Measurements from ENCODE around the gene KIF2A. TPM values are rescaled to one million over a fixed set of nuclear protein-coding genes. Genes with fewer than 3 reads are reported as not detected.

Gene KIF2A
- total RNA-seq, 1 experiment from 2014 or later = 81.4 TPM

GRCh38 chr5:62268234-62268633 lies 37.8 kb upstream of the KIF2A start:
- H3K36me3 Mint-ChIP-seq (ENCODE audit: insufficient read depth, unreplicated experiment) = peaks cover 6% of the 10 kb centered on the region
- no peak for TF ChIP-seq CTCF (IDR thresholded peaks at IDR 0.05; ENCODE audit: unreplicated experiment)
- H3K4me3 Mint-ChIP-seq (ENCODE audit: low read depth, unreplicated experiment) = peak overlapping the region; percentile 55
- intact Hi-C loops (cut with micrococcal nuclease; ENCODE audit: unreplicated experiment) = loop anchor here (5.0 kb wide), 2 partner anchors 36 to 39 kb away; partner anchors contain the start of gene KIF2A
- CTCF ChIA-PET = interaction anchor here (0.6 to 1.0 kb wide), 5 partner anchors 9 to 86 kb away, joined by 3 to 6 read pairs (median 4); partner anchors contain the start of gene KIF2A
- peak; percentile 77 for DNase-seq
- H3K27me3 Mint-ChIP-seq (ENCODE audit: unreplicated experiment) = no peaks in the 10 kb centered on the region
- BruUV-seq (replicated peaks) = no TSS peak
- H3K4me1 Mint-ChIP-seq (ENCODE audit: low read depth, unreplicated experiment) = peaks cover 71% of the 10 kb centered on the region
- no peaks in the 10 kb centered on the region for H3K9me3 Mint-ChIP-seq (ENCODE audit: low read depth, unreplicated experiment)
- peak overlapping the region; percentile 92 for H3K27ac Mint-ChIP-seq (ENCODE audit: unreplicated experiment)

GRCh38 chr5:62268792-62269191 lies 37.2 kb upstream of the KIF2A start:
- intact Hi-C loops (cut with micrococcal nuclease; ENCODE audit: unreplicated experiment) = loop anchor here (5.0 kb wide), 2 partner anchors 36 to 39 kb away; partner anchors contain the start of gene KIF2A
- Mint-ChIP-seq H3K4me1 (ENCODE audit: low read depth, unreplicated experiment) (peaks cover 71% of the 10 kb centered on the region), H3K36me3 (ENCODE audit: insufficient read depth, unreplicated experiment) (peaks cover 6% of the 10 kb centered on the region), H3K27ac (ENCODE audit: unreplicated experiment) (peak overlapping the region; percentile 92), H3K9me3 (ENCODE audit: low read depth, unreplicated experiment) (no peaks in the 10 kb centered on the region), H3K4me3 (ENCODE audit: low read depth, unreplicated experiment) (peak overlapping the region; percentile 55), H3K27me3 (ENCODE audit: unreplicated experiment) (no peaks in the 10 kb centered on the region)
- DNase-seq = no peak
- TF ChIP-seq CTCF (IDR thresholded peaks at IDR 0.05; ENCODE audit: unreplicated experiment) = no peak
- no TSS peak for BruUV-seq (replicated peaks)
- CTCF ChIA-PET = interaction anchor here (0.6 to 1.0 kb wide), 4 partner anchors 9 to 85 kb away, joined by 4 to 6 read pairs (median 4); partner anchors contain the start of gene KIF2A

- intact Hi-C loops (cut with micrococcal nuclease; ENCODE audit: unreplicated experiment) = no loop called here
- TF ChIP-seq CTCF (IDR thresholded peaks at IDR 0.05; ENCODE audit: unreplicated experiment) = no peak
- H3K4me3 Mint-ChIP-seq (ENCODE audit: low read depth, unreplicated experiment) = no peak overlapping the region
- peaks cover 6% of the 10 kb centered on the region for H3K36me3 Mint-ChIP-seq (ENCODE audit: insufficient read depth, unreplicated experiment)
- DNase-seq = no peak
- no peaks in the 10 kb centered on the region for H3K27me3 Mint-ChIP-seq (ENCODE audit: unreplicated experiment)
- H3K9me3 Mint-ChIP-seq (ENCODE audit: low read depth, unreplicated experiment) = no peaks in the 10 kb centered on the region
- no TSS peak for BruUV-seq (replicated peaks)
- H3K4me1 Mint-ChIP-seq (ENCODE audit: low read depth, unreplicated experiment) = peaks cover 62% of the 10 kb centered on the region
- peak overlapping the region; percentile 47 for H3K27ac Mint-ChIP-seq (ENCODE audit: unreplicated experiment)
- CTCF ChIA-PET = no interaction called here
These were observed 34.6 kb upstream of the KIF2A start for GRCh38 chr5:62271370-62271769.

- Mint-ChIP-seq H3K9me3 (ENCODE audit: low read depth, unreplicated experiment) (no peaks in the 10 kb centered on the region), H3K36me3 (ENCODE audit: insufficient read depth, unreplicated experiment) (peaks cover 6% of the 10 kb centered on the region), H3K27me3 (ENCODE audit: unreplicated experiment) (no peaks in the 10 kb centered on the region), H3K4me1 (ENCODE audit: low read depth, unreplicated experiment) (peaks cover 59% of the 10 kb centered on the region), H3K4me3 (ENCODE audit: low read depth, unreplicated experiment) (no peak overlapping the region), H3K27ac (ENCODE audit: unreplicated experiment) (peak overlapping the region; percentile 47)
- CTCF ChIA-PET = no interaction called here
- intact Hi-C loops (cut with micrococcal nuclease; ENCODE audit: unreplicated experiment) = no loop called here
- DNase-seq = no peak
- no peak for TF ChIP-seq CTCF (IDR thresholded peaks at IDR 0.05; ENCODE audit: unreplicated experiment)
- no TSS peak for BruUV-seq (replicated peaks)
These were observed 34.1 kb upstream of the KIF2A start for GRCh38 chr5:62271870-62272269.
